Epithelial cell of proximal tubule (primary cell): ENCODE data around the gene RPRML. TPM values are rescaled to one million over a fixed set of nuclear protein-coding genes. Genes with fewer than 3 reads are reported as not detected.
A peak's percentile ranks its signal among the peaks of the same experiment; 100 is the strongest.
"Not testable (repeated sequence)": the region's sequence is repeated elsewhere in the genome, so short reads cannot be mapped to it uniquely, and the experiment has no call there.

Source experiments
- DNase-seq: peaks from one replicate; pipeline ENCODE4 v3.0.0-alpha.2; 2011; ENCODE audit warnings: low read depth
- H3K4me3 ChIP-seq: 2 replicates; pipeline ENCODE4 v1.5.1; 2011; ENCODE audit warnings: low read depth, mild to moderate bottlenecking, low read length
- CTCF ChIP-seq: conservative IDR thresholded peaks from 2 replicates; pipeline ENCODE4 v1.5.1; 2012; ENCODE audit warnings: low read depth, mild to moderate bottlenecking, low read length
- total RNA-seq: library from RNA; depleted of rRNA; stranded (reverse); fragments of >200 nt; gene quantifications from 2 replicates; pipeline ENCODE4 v1.2.3, GENCODE V29; 2015

The RPRML gene
- total RNA-seq, 1 donor from 2014 or later, result not detected

- DNase-seq, result peak; percentile 30
- H3K4me3 ChIP-seq, result no peak overlapping the region
- TF ChIP-seq CTCF, result no peak
Observed at GRCh38 chr17:46995841-46996571, 17.0 kb upstream of the RPRML start.

DNA sequence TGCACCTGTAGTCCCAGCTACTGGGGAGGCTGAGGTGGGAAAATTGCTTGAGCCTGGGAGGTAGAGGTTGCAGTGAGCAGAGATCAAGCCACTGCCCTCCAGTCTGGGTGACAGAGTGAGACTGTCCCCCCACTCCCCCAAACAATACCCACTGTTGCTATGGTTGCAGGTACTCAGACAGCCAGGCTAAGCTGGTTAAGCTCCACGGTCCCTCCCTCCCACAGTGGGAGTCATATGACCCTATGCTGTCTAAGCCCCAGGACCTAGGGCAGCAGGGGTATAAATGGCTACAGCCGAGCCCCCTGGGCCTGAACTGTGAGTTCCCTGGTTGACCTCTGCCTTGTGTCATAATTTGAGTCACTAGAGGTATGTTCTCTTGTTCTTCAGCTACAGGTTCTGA is 15.9 kb upstream of the RPRML start:
- DNase-seq, result no peak
- no peak for TF ChIP-seq CTCF
- H3K4me3 ChIP-seq, result no peak overlapping the region

DNA sequence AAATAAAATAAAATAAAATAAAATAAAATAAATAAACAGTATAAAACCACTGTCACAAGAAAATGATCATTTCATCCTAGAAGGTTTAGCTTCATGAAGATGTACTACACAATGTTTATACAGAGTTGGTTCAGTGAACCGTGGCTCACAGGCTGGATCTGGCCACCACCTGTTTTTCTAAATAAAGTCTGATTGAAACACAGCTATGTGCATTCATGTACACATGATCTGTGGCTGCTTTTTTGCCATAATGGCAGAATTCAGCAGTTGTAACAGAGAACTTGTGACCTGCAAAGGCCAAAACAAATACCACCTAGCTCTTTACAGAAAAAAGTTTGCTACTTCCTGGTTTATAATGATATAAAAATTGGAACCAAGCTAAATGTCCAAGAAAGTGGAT is 12.6 kb upstream of the RPRML start:
- no peak for TF ChIP-seq CTCF
- H3K4me3 ChIP-seq, result no peak overlapping the region
- DNase-seq, result no peak

DNA sequence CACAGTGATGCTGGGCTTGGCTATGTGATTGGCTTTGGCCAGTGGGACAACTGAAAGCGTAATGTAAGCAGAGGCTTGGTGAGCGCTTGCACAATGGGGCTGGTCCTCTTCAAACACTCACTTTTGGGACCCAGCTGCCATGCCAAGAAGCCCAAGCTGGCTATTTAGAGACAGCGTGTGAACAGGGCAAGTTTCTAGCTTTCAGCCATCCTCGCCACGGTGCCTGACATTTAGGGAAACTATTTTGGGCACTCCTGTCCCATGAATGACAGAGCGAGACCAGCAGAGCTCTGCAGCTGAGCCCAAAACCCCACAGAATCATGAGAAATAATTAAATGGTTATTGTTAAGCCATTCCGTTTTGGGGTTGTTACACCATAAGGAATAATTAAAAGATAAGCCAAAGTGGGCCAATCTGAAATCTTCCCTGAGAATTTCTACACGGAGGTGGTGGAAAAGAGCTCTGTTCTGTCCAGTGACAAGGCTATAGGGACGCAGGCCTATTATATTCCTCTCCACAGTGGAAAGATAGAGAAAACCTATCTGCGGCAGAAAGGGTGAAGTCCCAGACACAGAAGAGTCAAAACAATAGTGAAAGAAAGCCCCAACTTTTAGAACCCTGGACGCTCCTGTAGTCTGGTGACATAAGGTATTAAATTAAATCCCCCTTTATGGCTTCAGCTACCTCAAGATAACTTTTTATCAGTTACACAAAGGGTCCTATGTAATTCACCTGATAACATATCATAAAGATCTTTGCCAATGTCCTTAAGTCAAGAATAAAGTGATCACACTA is 10.8 kb upstream of the RPRML start:
- H3K4me3 ChIP-seq, result no peak overlapping the region
- no peak for TF ChIP-seq CTCF
- no peak for DNase-seq

DNA sequence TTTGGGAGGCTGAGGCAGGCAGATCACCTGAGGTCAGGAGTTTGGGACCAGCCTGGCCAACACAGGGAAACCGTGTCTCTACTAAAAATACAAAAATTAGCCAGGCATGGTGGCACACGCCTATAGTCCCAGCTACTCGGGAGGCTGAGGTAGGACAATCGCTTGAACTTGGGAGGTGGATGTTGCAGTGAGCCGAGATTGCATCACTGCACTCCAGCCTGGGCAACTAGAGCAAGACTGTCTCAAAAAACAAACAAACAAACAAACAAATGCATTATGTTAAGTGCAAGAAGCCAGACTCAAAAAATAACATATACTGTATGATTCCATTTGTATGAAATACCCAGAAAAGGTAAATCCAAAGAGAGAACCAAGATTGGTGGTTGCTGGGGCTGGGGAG is 8.9 kb upstream of the RPRML start:
- not testable (repeated sequence) for DNase-seq

GRCh38 chr17:46986366-46986765 is 7.3 kb upstream of the RPRML start:
- no peak for DNase-seq
- no peak for TF ChIP-seq CTCF
- no peak overlapping the region for H3K4me3 ChIP-seq

More for the DNA sequence above, 8.9 kb upstream of the RPRML start:
- H3K4me3 ChIP-seq, result not testable (repeated sequence)

GRCh38 chr17:46984892-46985291 is 5.8 kb upstream of the RPRML start:
- no peak for DNase-seq
- no peak for TF ChIP-seq CTCF
- no peak overlapping the region for H3K4me3 ChIP-seq
